ENCODE data around the gene HIPK2.

The HIPK2 gene

DNA sequence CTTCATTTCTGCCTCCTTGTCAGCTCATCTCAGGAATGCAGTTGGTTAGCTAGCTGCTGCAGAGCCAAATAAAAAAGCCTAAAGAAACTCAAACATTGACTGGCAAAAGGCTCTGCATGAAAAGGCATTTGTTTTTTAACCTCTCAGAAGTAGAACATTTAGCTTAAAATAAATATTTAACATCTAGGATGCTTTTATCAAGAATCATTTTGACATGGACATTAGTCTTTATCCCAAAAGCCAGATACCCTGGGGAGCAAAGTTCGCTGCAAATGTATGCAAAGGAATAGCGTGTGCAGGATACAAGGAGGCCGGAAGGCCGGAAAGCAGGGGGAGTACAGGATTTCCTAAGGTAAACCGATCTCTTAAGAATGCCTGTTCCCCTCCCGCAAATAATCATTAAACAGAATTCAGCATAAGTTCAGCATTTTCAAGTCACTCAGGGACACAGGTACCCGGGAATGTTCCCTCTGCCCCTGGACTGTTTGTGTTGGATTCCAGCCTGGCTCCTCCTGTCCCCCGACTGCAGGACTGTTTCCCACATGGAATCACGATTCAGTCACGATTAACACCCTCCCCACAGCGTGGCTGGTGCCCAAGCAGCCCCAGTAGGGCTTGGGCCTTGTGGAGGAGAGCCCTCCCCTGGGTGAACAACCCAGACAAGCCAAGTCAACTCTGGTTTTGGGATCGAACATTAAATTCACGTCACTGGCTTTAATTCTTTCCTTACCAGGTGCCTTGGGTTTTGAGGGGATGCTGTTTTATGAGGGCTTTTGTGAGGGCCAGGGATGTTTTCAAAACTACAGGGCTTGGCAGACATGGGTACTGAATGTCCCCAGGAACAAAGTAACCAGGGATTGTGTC, 97.8 kb downstream of the HIPK2 start:
- TF ChIP-seq, protein P1, sequence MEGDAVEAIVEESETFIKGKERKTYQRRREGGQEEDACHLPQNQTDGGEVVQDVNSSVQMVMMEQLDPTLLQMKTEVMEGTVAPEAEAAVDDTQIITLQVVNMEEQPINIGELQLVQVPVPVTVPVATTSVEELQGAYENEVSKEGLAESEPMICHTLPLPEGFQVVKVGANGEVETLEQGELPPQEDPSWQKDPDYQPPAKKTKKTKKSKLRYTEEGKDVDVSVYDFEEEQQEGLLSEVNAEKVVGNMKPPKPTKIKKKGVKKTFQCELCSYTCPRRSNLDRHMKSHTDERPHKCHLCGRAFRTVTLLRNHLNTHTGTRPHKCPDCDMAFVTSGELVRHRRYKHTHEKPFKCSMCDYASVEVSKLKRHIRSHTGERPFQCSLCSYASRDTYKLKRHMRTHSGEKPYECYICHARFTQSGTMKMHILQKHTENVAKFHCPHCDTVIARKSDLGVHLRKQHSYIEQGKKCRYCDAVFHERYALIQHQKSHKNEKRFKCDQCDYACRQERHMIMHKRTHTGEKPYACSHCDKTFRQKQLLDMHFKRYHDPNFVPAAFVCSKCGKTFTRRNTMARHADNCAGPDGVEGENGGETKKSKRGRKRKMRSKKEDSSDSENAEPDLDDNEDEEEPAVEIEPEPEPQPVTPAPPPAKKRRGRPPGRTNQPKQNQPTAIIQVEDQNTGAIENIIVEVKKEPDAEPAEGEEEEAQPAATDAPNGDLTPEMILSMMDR (IDR thresholded peaks at IDR 0.05; ENCODE audit: borderline replicate concordance, control extremely low read depth, extremely low read depth, insufficient read depth, missing control alignments), result no peak
- in situ Hi-C loops (cut with MboI; ENCODE audit: low sequenced_read_pairs, unreplicated experiment), result no loop called here
- DNase-seq (ENCODE audit: low spot score), result no peak

DNA sequence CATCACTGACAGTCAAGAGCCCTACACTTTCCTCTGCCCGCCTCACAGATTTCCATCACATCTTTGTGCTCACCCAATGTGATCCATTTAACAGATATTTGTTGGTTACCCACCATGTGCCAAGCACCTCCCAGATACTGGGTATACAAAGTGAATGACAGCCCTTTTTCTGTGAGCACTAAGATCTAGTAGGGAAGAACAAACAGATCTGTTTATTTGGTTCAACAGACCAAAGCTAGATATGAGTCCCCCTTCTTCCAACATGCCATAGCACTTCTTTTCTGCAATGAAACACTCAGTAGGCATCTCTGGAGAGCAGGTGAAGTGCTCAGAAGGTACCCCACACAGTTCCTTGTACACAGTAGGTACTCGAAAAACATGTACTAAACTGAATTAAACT, 101.4 kb downstream of the HIPK2 start:
- TF ChIP-seq, protein P1 (IDR thresholded peaks at IDR 0.05; ENCODE audit: borderline replicate concordance, control extremely low read depth, extremely low read depth, insufficient read depth, missing control alignments), result no peak
- no peak for DNase-seq (ENCODE audit: low spot score)
- in situ Hi-C loops (cut with MboI; ENCODE audit: low sequenced_read_pairs, unreplicated experiment), result no loop called here

DNA sequence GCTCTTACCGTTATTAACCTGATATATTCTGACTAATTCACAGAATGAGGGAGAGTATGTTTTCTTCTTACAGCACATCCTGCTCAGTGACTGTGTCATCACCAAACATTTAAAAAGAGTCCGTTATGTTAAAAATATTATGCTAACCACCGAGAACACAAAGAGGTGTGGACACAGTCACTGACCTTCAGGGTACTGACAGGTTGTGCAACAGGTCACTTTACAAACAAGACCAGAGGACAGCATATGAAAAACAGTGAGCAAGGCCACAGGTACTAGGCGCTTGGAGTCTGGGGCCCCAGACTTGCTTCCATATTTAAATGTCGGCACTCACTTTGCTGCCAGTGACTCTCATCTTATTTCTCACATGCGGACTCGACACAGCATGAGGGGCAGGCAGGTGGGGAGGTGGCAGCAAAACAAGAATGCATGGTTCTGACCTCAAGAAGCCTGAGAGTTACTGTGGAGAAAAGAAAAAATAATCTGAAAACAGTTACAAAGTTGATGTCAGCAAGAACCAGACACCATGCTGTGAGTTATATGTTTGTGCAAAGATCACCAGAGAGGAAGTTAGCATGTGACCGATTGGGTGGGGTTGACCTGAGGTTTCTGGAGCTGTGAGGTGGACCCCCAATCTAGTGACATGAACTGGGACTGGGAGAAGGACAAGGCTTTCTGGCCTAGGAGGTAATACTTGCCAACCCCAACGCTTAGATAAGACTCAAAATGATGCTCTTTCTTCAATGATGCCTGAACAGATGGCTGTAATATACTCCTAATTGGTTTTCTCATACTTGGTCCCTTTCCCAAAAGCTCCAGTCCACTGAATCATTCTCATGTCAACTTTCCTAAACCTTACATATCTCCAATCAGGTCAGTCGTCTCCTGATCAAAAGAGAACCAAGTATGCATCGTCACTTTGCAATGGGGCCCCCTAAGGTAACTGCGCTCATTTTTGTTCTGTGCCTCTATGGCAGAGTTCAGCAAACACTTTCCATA, 102.4 kb downstream of the HIPK2 start:
- DNase-seq (ENCODE audit: low spot score), result no peak
- in situ Hi-C loops (cut with MboI; ENCODE audit: low sequenced_read_pairs, unreplicated experiment), result no loop called here
- TF ChIP-seq, protein P1 (IDR thresholded peaks at IDR 0.05; ENCODE audit: borderline replicate concordance, control extremely low read depth, extremely low read depth, insufficient read depth, missing control alignments), result no peak

DNA sequence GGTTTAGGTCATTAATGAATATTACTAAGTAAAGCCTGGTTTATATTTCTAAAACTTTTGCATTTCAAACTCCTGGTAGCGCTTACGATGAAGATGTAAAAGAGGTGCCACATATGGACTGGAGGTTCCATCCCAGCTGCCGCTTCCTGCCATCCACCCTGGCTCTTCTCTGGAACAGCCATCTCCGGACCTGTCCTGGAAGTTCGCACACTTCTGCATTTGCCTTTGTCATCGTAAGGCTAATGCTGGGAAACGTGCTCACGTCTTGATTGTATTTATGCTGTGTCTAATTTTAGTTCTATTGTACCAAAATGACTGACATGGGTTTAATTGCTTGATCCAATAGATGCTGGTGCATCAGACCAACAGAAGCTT, 103.1 kb downstream of the HIPK2 start:
- DNase-seq (ENCODE audit: low spot score), result no peak
- in situ Hi-C loops (cut with MboI; ENCODE audit: low sequenced_read_pairs, unreplicated experiment), result no loop called here
- TF ChIP-seq, protein P1 (IDR thresholded peaks at IDR 0.05; ENCODE audit: borderline replicate concordance, control extremely low read depth, extremely low read depth, insufficient read depth, missing control alignments), result no peak

DNA sequence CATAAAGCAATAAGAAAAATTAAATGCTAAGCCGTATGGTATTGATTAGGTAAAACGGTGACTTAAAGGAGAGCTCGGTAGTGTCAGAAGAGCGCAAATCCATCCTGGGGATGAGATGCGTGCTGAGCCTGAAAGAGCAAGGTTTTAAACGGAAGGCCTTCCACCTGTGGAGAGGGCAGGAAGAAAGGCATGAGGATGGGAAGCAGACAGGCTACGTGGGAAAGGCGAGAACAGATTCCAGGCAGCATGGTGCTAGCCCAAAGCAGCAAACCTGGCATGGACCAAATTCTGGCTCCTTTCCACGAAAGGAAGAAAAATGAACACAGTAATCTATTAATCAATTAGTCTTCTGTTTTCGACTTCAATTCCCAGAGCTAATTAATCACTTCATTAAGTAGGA, 103.5 kb downstream of the HIPK2 start:
- DNase-seq (ENCODE audit: low spot score), result no peak
- TF ChIP-seq, protein P1 (IDR thresholded peaks at IDR 0.05; ENCODE audit: borderline replicate concordance, control extremely low read depth, extremely low read depth, insufficient read depth, missing control alignments), result no peak
- in situ Hi-C loops (cut with MboI; ENCODE audit: low sequenced_read_pairs, unreplicated experiment), result no loop called here

DNA sequence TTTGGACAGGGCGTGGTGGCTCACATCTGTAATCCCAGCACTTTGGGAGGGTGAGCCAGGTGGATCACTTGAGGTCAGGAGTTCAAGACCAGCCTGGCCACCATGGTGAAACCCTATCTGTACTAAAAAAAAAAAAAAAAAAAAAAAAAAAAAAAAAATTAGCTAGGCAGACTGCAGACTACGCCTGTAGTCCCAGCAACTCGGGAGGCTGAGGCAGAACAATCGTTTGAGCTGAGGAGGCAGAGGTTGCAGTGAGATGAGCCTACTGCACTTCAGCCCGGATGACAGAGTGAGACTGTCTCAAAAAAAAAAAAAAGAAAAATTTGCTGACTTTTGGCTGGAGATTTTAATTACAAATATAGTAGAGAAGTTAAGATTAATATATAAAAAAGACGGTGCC, 104.0 kb downstream of the HIPK2 start:
- no peak for DNase-seq (ENCODE audit: low spot score)
- in situ Hi-C loops (cut with MboI; ENCODE audit: low sequenced_read_pairs, unreplicated experiment), result no loop called here
- TF ChIP-seq, protein P1 (IDR thresholded peaks at IDR 0.05; ENCODE audit: borderline replicate concordance, control extremely low read depth, extremely low read depth, insufficient read depth, missing control alignments), result no peak
